ENCODE data around the gene RAP2A. TPM values are rescaled to one million over a fixed set of nuclear protein-coding genes. Genes with fewer than 3 reads are reported as not detected.

RAP2A gene
- total and polyA plus RNA-seq, 11 donors, result 3.9 to 34.8 (median 23.2) TPM

DNA sequence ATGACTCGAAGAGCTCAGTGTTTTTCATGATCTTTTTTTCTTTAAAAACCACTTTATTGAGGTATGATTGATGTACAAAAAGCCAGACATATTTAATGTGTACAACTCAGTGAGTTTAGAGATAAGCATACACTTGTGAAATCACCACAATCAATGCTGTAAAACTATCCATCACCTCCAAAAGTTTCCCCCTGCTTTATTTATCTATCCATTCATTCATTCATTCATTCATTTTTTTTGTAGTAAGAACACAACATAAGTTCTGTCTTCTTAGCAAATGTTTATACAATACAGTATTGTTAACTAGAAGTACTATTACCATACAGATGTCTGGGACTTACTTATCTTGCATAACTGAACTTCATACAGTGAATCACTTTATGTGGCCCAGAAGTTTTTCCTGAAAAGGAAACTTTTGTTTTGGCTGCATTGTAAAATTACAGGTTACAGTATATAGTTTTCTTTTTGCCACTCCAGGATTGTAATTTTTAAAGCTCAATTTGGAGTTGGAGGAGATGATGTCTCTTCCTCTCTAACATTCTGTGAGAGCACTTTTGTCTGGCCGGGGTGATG lies 6.7 kb downstream of the RAP2A start:
- ATAC-seq (no peak), DNase-seq (no peak)
- Histone ChIP-seq H3K36me3 (peaks cover 0 to 22% (median 8%) of the 10 kb centered on the region in 9 donors), H3K4me3 (no peak overlapping the region), H3K9me3 (no peaks in the 10 kb centered on the region), H3K27ac (no peak overlapping the region), H3K27me3 (no peaks in the 10 kb centered on the region), H3K4me1 (peaks cover 3 to 66% (median 31%) of the 10 kb centered on the region in 12 donors)
- WGBS, 4 donors, result 53 to 71% (median 63%) methylated on average over 2 of the region's 2 CpGs
- intact Hi-C loops (cut with DNase I), result loop anchor here in 1 of 10 donors (10.0 kb wide), 1 partner anchor 124 kb away; no protein-coding TSS in a partner anchor
- TF ChIP-seq, protein P1, sequence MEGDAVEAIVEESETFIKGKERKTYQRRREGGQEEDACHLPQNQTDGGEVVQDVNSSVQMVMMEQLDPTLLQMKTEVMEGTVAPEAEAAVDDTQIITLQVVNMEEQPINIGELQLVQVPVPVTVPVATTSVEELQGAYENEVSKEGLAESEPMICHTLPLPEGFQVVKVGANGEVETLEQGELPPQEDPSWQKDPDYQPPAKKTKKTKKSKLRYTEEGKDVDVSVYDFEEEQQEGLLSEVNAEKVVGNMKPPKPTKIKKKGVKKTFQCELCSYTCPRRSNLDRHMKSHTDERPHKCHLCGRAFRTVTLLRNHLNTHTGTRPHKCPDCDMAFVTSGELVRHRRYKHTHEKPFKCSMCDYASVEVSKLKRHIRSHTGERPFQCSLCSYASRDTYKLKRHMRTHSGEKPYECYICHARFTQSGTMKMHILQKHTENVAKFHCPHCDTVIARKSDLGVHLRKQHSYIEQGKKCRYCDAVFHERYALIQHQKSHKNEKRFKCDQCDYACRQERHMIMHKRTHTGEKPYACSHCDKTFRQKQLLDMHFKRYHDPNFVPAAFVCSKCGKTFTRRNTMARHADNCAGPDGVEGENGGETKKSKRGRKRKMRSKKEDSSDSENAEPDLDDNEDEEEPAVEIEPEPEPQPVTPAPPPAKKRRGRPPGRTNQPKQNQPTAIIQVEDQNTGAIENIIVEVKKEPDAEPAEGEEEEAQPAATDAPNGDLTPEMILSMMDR (IDR thresholded peaks at IDR 0.05), result no peak
- TF ChIP-seq POLR2A (IDR thresholded peaks at IDR 0.05), result no peak

DNA sequence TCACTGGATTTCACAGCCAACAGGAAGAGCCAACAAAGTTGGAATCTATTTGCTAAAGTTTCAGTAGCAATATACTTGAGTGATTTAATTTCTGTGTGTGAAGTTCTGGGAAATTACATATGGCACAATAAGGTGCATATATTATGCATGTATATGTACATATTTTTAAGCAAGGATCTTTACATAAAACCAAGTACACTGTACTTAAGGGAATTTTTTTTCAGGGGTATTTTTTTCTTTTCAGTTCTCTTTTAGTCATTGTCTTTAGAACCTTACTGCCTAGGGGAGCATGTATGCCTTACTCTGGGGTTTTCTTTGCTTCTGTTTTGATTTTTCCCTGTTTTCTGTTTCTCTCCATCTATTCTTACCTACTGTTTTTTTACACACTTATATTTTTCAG lies 7.4 kb downstream of the RAP2A start:
- no peak overlapping the region for H3K27ac ChIP-seq
- no peak for ATAC-seq
- DNase-seq, result no peak
- H3K4me3 ChIP-seq, result no peak overlapping the region
- H3K27me3 ChIP-seq, result no peaks in the 10 kb centered on the region
- intact Hi-C loops (cut with DNase I), result loop anchor here in 1 of 10 donors (10.0 kb wide), 1 partner anchor 123 kb away; no protein-coding TSS in a partner anchor
- TF ChIP-seq POLR2A (IDR thresholded peaks at IDR 0.05), result no peak
- TF ChIP-seq, protein P1 (IDR thresholded peaks at IDR 0.05), result no peak
- H3K9me3 ChIP-seq, result no peaks in the 10 kb centered on the region
- H3K4me1 ChIP-seq, result peaks cover 1 to 59% (median 24%) of the 10 kb centered on the region in 12 donors
- H3K36me3 ChIP-seq, result peaks cover 0 to 24% (median 8%) of the 10 kb centered on the region in 9 donors

DNA sequence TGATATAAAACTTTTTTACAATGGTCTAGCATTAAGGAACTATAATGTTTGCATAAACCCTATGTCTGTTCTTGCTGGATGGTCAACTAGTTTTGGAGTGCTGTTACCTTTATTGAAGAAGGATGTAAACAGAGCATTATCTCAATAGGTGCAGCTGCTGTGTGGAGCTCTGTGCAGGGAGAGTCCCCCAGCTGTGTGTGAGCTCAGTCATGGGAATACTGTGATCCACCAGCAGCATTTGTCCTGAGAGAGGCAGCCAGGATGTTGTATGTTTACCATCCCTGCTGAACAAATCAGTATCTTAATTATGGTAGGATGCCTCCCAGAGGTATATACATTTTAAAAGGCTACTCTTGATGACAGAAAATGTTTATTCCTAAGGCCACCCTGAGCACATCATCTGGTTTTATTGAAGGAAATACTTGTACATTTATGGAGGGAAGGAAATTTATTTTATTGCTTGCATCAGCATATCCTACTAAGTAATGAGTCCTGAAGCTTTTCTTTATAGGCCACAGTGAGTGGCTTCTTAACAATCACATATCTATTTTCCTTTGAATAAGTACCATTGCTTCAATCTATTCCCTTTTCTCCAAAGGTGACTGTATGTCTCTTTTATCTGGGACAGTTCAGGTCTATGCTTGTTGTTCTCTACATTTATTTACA lies 11.7 kb downstream of the RAP2A start:
- Histone ChIP-seq H3K27me3 (no peaks in the 10 kb centered on the region), H3K4me3 (no peak overlapping the region), H3K36me3 (peaks cover 0 to 22% (median 8%) of the 10 kb centered on the region in 9 donors), H3K27ac (no peak overlapping the region), H3K4me1 (peaks cover 0 to 17% (median 0%) of the 10 kb centered on the region in 12 donors), H3K9me3 (no peaks in the 10 kb centered on the region)
- intact Hi-C loops (cut with DNase I), result loop anchor here in 1 of 10 donors (10.0 kb wide), 1 partner anchor 119 kb away; no protein-coding TSS in a partner anchor
- ATAC-seq (no peak), DNase-seq (no peak)
- TF ChIP-seq, protein P1 (IDR thresholded peaks at IDR 0.05), result no peak
- no peak for TF ChIP-seq POLR2A (IDR thresholded peaks at IDR 0.05)

DNA sequence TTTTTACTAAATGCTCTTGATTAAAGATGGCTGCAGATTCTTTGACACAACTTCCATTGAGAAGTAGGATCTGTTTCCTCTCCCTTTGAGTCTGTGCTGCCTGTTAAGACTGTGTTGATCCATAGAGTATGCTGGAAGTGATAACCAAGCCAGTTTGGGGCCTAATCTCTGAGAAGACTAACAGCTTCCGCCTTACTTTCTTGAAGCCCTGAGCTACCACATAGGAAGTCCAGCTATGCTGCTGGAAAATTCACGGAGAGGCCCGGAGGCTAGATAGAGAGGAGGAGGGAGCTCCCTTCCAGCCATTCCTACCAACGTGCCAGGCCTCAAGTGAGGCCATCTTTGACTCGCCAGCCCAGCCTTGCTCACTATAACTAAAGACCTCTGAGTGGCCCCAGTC lies 12.5 kb downstream of the RAP2A start:
- Histone ChIP-seq H3K27ac (no peak overlapping the region), H3K27me3 (no peaks in the 10 kb centered on the region), H3K9me3 (no peaks in the 10 kb centered on the region), H3K36me3 (peaks cover 0 to 25% (median 8%) of the 10 kb centered on the region in 9 donors), H3K4me1 (peaks cover 0 to 9% (median 0%) of the 10 kb centered on the region in 12 donors), H3K4me3 (no peak overlapping the region)
- DNase-seq (no peak), ATAC-seq (no peak)
- TF ChIP-seq, protein P1 (IDR thresholded peaks at IDR 0.05), result no peak
- TF ChIP-seq POLR2A (IDR thresholded peaks at IDR 0.05), result no peak
- intact Hi-C loops (cut with DNase I), result loop anchor here in 1 of 10 donors (10.0 kb wide), 1 partner anchor 118 kb away; no protein-coding TSS in a partner anchor
- WGBS, 4 donors, result 82 to 93% (median 86%) methylated on average over 4 to 5 of the region's 5 CpGs
